AG10803 (cell line): ENCODE measurements around the gene NCR2.
A peak's percentile ranks its signal among the peaks of the same experiment; 100 is the strongest.

ENCODE experiments used
- DNase-seq: peaks from one replicate; pipeline ENCODE4 v3.0.0; 2010; ENCODE audit warnings: low read depth
- H3K4me3 ChIP-seq: 2 replicates; pipeline ENCODE4 v1.5.1; 2011; ENCODE audit warnings: mild to moderate bottlenecking, low read length, control low read depth
- CTCF ChIP-seq: conservative IDR thresholded peaks from 2 replicates; pipeline ENCODE4 v1.5.1; 2011; ENCODE audit warnings: mild to moderate bottlenecking, low read length, control low read depth, inconsistent platforms

Gene NCR2

GRCh38 chr6:41318261-41318653, 17.2 kb upstream of the NCR2 start:
- no peak for DNase-seq
- H3K4me3 ChIP-seq: no peak overlapping the region
- TF ChIP-seq CTCF: no peak

- peak; percentile 98 for TF ChIP-seq CTCF
- DNase-seq: peak; percentile 70
- peak overlapping the region; percentile 40 for H3K4me3 ChIP-seq
These were observed 16.5 kb upstream of the NCR2 start for GRCh38 chr6:41318654-41319565.

GRCh38 chr6:41321183-41321582, 14.2 kb upstream of the NCR2 start:
- TF ChIP-seq CTCF: no peak
- DNase-seq: no peak
- no peak overlapping the region for H3K4me3 ChIP-seq

GRCh38 chr6:41325446-41326066, 9.9 kb upstream of the NCR2 start:
- TF ChIP-seq CTCF: no peak
- DNase-seq: no peak
- no peak overlapping the region for H3K4me3 ChIP-seq

GRCh38 chr6:41326092-41326491, 9.3 kb upstream of the NCR2 start:
- no peak overlapping the region for H3K4me3 ChIP-seq
- DNase-seq: no peak
- TF ChIP-seq CTCF: no peak

GRCh38 chr6:41327177-41327576, 8.2 kb upstream of the NCR2 start:
- no peak for TF ChIP-seq CTCF
- no peak for DNase-seq

More at GRCh38 chr6:41327177-41327576, 8.2 kb upstream of the NCR2 start:
- no peak overlapping the region for H3K4me3 ChIP-seq
